ENCODE results near the gene HLF. TPM values are rescaled to one million over a fixed set of nuclear protein-coding genes. Genes with fewer than 3 reads are reported as not detected.

HLF gene
- total RNA-seq, 2 experiments from 2014 or later: 2.5 to 2.6 TPM

- no peak for DNase-seq
- Mint-ChIP-seq H3K4me3 (peak overlapping the region; percentile 55), H3K9me3 (ENCODE audit: low read depth) (no peaks in the 10 kb centered on the region), H3K4me1 (peaks cover 12% of the 10 kb centered on the region), H3K27me3 (peaks cover 80% of the 10 kb centered on the region), H3K27ac (no peak overlapping the region), H3K36me3 (no peaks in the 10 kb centered on the region)
- no peak for ATAC-seq
- CTCF ChIA-PET: interaction anchor here (0.6 to 1.4 kb wide), 4 partner anchors 25 to 91 kb away, joined by 3 to 5 read pairs (median 4); no protein-coding TSS in a partner anchor
Measured at GRCh38 chr17:55263569-55264277, 1.0 kb upstream of the HLF start.

DNA sequence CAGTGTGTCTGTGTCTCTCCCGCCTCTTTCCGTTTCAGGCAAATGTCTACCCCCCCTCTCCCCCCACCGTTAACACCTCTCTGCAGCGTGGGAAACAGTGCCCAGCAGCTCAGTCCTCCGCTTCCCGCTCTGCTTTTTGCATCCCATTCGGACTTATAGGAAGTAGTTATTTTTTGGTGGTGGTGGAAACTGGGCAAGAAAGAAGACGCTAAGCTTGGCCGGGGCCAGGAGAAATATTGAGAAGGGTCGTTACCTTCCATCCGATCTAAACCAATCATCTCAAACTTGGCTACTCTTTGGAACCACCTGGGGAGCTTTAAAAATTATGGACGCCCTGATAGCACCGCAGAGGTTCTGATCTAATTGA lies 499 bp upstream of the HLF start:
- CTCF ChIA-PET: interaction anchor here (0.6 to 1.4 kb wide), 5 partner anchors 26 to 250 kb away, joined by 3 to 5 read pairs (median 4); no protein-coding TSS in a partner anchor
- peaks cover 82% of the 10 kb centered on the region for H3K27me3 Mint-ChIP-seq
- no peaks in the 10 kb centered on the region for H3K9me3 Mint-ChIP-seq (ENCODE audit: low read depth)
- peak overlapping the region; percentile 55 for H3K4me3 Mint-ChIP-seq
- peaks cover 12% of the 10 kb centered on the region for H3K4me1 Mint-ChIP-seq
- no peaks in the 10 kb centered on the region for H3K36me3 Mint-ChIP-seq
- no peak for ATAC-seq
- no peak overlapping the region for H3K27ac Mint-ChIP-seq
- DNase-seq: no peak

DNA sequence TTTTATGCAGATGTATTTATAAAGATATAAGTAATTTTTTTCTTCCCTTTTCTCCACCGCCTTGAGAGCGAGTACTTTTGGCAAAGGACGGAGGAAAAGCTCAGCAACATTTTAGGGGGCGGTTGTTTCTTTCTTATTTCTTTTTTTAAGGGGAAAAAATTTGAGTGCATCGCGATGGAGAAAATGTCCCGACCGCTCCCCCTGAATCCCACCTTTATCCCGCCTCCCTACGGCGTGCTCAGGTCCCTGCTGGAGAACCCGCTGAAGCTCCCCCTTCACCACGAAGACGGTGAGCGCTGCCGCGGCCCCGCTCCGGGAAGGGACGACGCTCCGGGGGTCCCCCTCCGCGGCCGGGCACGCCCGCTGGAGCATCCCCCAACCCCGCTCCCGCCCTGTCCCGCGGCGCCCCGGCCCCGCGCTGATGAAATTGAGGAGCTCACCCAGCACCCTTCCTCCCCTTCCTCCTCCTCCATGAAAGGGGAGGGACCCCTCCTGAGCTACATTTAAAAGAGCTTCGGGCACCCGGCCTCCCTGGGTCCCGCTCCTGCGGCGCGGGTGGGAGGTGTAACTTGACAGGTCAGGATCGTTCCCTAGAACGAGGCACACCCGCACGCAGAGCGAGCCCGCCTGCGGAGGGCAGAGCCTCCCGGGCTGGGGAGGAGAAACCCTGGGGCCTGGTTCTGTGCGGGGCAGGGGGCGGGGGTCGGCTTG lies 706 bp downstream of the HLF start:
- peaks cover 88% of the 10 kb centered on the region for H3K27me3 Mint-ChIP-seq
- H3K27ac Mint-ChIP-seq: no peak overlapping the region
- H3K9me3 Mint-ChIP-seq (ENCODE audit: low read depth): no peaks in the 10 kb centered on the region
- ATAC-seq (no peak), DNase-seq (no peak)
- H3K4me1 Mint-ChIP-seq: peaks cover 12% of the 10 kb centered on the region
- CTCF ChIA-PET: interaction anchor here (0.7 to 1.2 kb wide), 3 partner anchors 31 to 273 kb away, joined by 4 to 5 read pairs (median 4); no protein-coding TSS in a partner anchor
- H3K36me3 Mint-ChIP-seq: no peaks in the 10 kb centered on the region
- H3K4me3 Mint-ChIP-seq: no peak overlapping the region

GRCh38 chr17:55266051-55266957 lies 1.5 kb downstream of the HLF start:
- Mint-ChIP-seq H3K27me3 (peaks cover 88% of the 10 kb centered on the region), H3K27ac (no peak overlapping the region), H3K4me1 (peaks cover 12% of the 10 kb centered on the region), H3K4me3 (no peak overlapping the region), H3K36me3 (no peaks in the 10 kb centered on the region), H3K9me3 (ENCODE audit: low read depth) (no peaks in the 10 kb centered on the region)
- ATAC-seq: no peak
- CTCF ChIA-PET: interaction anchor here (0.5 to 1.2 kb wide), 4 partner anchors 30 to 360 kb away, joined by 3 to 5 read pairs (median 4); no protein-coding TSS in a partner anchor
- no peak for DNase-seq

DNA sequence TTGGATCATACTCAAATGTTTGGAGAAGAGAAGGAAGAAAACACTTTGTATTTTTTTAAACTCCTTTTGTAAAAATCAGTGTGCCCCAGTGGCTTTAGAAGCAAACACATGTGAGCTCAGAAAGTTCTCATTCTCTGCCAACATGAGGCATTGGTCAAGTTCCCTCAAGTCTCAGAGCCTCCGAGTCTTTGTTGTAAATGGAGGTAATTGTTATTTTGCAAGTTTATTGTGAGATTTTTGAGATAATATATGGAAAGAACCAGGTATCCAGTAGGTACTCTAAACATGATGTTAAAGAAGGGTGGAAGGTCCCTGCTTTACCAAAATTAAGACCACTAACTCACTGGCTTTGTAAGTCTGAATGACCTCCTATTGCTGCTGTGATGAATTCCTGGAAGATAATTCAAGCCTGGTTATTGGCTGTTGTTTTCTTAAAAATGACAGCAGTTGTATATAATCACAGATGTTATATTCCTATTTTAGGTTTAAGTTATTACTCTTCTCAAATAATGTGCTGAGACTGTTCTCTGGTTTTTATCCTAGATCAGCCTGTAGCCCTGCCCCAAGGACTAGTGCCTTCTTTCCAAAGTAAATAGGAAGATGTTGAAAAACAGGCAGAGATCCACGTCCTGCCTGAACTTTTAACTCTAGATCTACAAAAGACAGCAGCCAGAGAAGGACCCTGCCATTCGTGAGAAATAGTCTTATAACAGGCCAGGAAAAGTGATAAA lies 2.4 kb downstream of the HLF start:
- H3K4me3 Mint-ChIP-seq: no peak overlapping the region
- H3K4me1 Mint-ChIP-seq: peaks cover 15% of the 10 kb centered on the region
- CTCF ChIA-PET: interaction anchor here (0.5 to 1.2 kb wide), 2 partner anchors 82 to 361 kb away, joined by 3 read pairs; no protein-coding TSS in a partner anchor
- no peaks in the 10 kb centered on the region for H3K36me3 Mint-ChIP-seq
- ATAC-seq: no peak
- no peak for DNase-seq
- H3K9me3 Mint-ChIP-seq (ENCODE audit: low read depth): no peaks in the 10 kb centered on the region
- H3K27me3 Mint-ChIP-seq: peaks cover 85% of the 10 kb centered on the region
- no peak overlapping the region for H3K27ac Mint-ChIP-seq

DNA sequence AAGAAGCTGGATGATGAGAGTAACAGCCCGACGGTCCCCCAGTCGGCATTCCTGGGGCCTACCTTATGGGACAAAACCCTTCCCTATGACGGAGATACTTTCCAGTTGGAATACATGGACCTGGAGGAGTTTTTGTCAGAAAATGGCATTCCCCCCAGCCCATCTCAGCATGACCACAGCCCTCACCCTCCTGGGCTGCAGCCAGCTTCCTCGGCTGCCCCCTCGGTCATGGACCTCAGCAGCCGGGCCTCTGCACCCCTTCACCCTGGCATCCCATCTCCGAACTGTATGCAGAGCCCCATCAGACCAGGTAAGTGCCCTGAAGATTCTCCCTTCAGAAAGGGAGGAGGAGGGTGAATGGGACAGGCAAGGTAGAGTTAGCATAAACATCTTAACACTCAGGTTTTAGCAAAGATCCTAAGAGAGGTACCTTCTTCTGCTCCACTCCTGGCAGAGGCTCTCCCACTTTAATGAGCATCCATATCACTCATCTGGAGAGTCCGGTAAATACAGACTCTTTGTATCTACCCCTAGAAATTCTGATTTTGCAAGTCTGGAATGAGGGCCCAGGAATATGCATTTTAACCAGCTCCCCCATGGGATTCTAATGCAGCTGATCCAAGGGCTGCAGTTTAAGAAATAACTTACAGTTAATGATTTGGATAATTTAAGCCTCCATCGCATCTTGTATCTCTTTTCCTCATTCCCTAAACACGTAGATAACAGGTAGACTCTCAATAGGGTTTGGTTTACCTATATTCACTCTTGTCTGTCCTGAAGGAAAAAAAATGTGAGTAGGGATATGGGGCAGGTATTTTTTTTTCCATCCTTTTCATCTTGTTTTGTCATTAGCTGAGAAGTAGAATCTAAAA lies 3.3 kb downstream of the HLF start:
- no peak for ATAC-seq
- Mint-ChIP-seq H3K4me3 (no peak overlapping the region), H3K36me3 (no peaks in the 10 kb centered on the region), H3K4me1 (peaks cover 19% of the 10 kb centered on the region), H3K27ac (no peak overlapping the region), H3K27me3 (peaks cover 85% of the 10 kb centered on the region), H3K9me3 (ENCODE audit: low read depth) (no peaks in the 10 kb centered on the region)
- DNase-seq: no peak
- CTCF ChIA-PET: interaction anchor here (0.8 kb wide), 1 partner anchor 29 kb away, joined by 3 read pairs; no protein-coding TSS in a partner anchor

DNA sequence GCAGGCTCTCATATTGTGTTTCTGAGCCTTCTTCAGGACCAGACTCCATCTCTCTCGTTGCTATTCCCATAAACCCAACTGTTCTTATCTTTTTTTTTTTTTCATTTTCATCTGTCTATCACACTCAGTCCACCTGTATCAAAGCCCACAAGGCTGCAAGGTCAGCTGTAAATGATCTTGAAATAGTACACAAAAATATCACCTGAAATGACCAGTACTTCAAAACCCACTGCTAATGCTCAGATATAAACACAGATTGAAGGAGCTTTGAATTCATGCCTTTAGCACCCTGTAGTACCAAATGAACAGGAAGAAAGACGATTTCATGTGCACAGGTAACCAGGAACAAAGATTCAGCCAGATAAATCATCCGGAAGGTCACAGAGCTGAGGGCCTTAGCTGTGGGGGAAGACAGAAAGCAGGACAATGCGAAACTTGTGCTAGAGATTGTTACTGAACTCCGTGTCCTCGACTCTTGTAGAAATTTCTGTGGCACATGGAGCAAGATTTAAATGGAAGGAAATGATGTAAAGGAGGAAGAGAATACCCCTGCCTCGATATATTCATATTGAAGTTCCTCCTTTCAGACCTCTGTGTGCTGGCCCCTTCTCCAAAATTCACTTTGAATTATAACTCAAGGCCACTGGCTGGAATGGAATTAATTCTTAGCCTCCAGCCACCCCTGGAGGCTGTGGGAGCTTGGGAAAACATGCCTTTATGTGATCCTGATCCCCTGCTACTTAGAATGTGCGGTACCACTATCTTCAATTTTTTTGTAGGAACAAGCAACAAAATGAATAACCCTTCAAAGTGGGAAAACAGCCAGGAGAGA lies 4.1 kb downstream of the HLF start:
- CTCF ChIA-PET: interaction anchor here (0.8 kb wide), 1 partner anchor 30 kb away, joined by 3 read pairs; no protein-coding TSS in a partner anchor
- ATAC-seq (no peak), DNase-seq (no peak)
- Mint-ChIP-seq H3K27me3 (peaks cover 84% of the 10 kb centered on the region), H3K9me3 (ENCODE audit: low read depth) (no peaks in the 10 kb centered on the region), H3K4me3 (no peak overlapping the region), H3K27ac (no peak overlapping the region), H3K36me3 (no peaks in the 10 kb centered on the region), H3K4me1 (peaks cover 15% of the 10 kb centered on the region)

DNA sequence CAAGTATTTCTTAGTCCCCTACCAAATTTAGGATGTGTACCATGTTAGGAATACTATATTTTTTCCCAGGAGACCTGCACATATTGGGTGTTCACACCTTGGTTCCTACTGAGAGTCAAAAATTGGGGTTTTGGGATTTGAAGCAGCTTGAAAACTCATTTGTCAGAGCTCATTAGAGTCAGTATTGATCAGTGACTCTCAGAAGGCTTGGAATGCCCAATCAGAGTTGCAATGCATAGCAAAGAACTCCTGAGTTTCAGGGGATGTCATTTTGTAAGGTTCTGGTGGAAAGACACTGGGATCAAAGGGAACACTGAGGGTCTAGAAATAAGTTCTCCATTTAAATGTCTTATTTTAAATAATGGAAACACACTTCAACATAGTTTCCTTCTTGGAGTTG lies 5.1 kb downstream of the HLF start:
- CTCF ChIA-PET: no interaction called here
- no peak overlapping the region for H3K4me3 Mint-ChIP-seq
- peaks cover 7% of the 10 kb centered on the region for H3K4me1 Mint-ChIP-seq
- H3K9me3 Mint-ChIP-seq (ENCODE audit: low read depth): no peaks in the 10 kb centered on the region
- no peak for DNase-seq
- ATAC-seq: no peak
- no peaks in the 10 kb centered on the region for H3K36me3 Mint-ChIP-seq
- peaks cover 78% of the 10 kb centered on the region for H3K27me3 Mint-ChIP-seq
- H3K27ac Mint-ChIP-seq: no peak overlapping the region

- no peaks in the 10 kb centered on the region for H3K36me3 Mint-ChIP-seq
- H3K9me3 Mint-ChIP-seq (ENCODE audit: low read depth): no peaks in the 10 kb centered on the region
- no peak overlapping the region for H3K27ac Mint-ChIP-seq
- no peak for DNase-seq
- H3K27me3 Mint-ChIP-seq: peaks cover 68% of the 10 kb centered on the region
- ATAC-seq: no peak
- H3K4me1 Mint-ChIP-seq: peaks cover 7% of the 10 kb centered on the region
- CTCF ChIA-PET: interaction anchor here (1.1 kb wide), 1 partner anchor 23 kb away, joined by 3 read pairs; no protein-coding TSS in a partner anchor
- no peak overlapping the region for H3K4me3 Mint-ChIP-seq
Measured at GRCh38 chr17:55271223-55271571, 6.4 kb downstream of the HLF start.

- DNase-seq: no peak
- no peak overlapping the region for H3K27ac Mint-ChIP-seq
- H3K9me3 Mint-ChIP-seq (ENCODE audit: low read depth): no peaks in the 10 kb centered on the region
- CTCF ChIA-PET: no interaction called here
- no peak for ATAC-seq
- peaks cover 7% of the 10 kb centered on the region for H3K4me1 Mint-ChIP-seq
- no peaks in the 10 kb centered on the region for H3K36me3 Mint-ChIP-seq
- no peak overlapping the region for H3K4me3 Mint-ChIP-seq
- peaks cover 61% of the 10 kb centered on the region for H3K27me3 Mint-ChIP-seq
Measured at GRCh38 chr17:55271958-55272710, 7.4 kb downstream of the HLF start.
